Measurements from ENCODE around the gene SLC25A25. TPM values are rescaled to one million over a fixed set of nuclear protein-coding genes. Genes with fewer than 3 reads are reported as not detected.

Gene SLC25A25
- total RNA-seq, 3 donors from 2014 or later (not counting 1 experiment from before 2014, with no cell fraction given) = 16.8 to 19.1 (median 18.9) TPM

DNA sequence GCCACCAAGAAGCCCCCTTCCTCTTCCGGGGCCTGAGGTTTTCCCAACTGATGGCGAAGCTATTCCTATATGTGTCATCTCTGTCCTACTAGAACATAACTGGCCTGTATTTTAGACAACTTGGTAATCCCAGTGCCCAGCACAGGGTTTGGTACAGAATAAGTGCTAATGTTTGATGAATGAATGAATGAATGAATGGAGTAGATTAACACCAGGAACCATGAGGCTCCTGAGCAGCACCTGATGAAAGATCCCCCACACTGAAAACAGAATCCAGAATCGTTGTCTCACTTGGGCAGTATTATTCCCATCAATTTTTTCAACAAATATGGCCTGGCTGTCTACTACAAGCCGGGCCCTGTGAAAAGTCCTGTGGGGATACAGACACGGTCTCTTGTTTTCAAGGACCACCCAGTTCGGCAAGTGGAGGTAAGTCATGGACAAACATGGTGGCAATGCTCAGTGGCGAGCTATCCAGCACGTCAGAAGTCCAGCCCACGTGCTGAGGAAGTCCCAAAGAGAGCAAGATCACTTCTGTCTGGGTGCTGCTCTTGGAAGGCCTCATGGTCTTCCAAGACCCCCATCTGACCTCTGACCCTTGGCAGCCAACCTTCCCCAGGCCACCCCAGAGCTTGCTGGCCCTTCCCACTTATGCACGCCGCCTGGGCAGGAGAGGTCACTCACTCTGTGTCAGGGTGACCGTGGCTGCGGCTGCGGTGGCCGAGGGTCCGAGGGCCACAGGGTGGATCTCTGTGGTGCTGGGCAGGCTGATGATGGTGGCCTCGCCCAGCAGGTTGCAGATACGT is 1.9 kb upstream of the SLC25A25 start:
- Histone ChIP-seq H3K4me3 (ENCODE audit: low read length) (peak overlapping the region; percentile 94), H3K27me3 (ENCODE audit: control insufficient read depth, insufficient read depth, low read length) (no peaks in the 10 kb centered on the region), H3K9me3 (ENCODE audit: control insufficient read depth, insufficient read depth, low read length) (no peaks in the 10 kb centered on the region), H3K36me3 (ENCODE audit: control insufficient read depth, insufficient read depth, low read length) (peaks cover 9% of the 10 kb centered on the region), H3K27ac (ENCODE audit: low read length) (peak overlapping the region; percentile 97), H3K4me1 (ENCODE audit: control insufficient read depth, insufficient read depth, low read length) (peaks cover 74% of the 10 kb centered on the region)
- Mint-ChIP-seq H3K27ac (no peak overlapping the region), H3K27me3 (ENCODE audit: low read depth in 2 of 2) (no peaks in the 10 kb centered on the region), H3K36me3 (no peaks in the 10 kb centered on the region), H3K4me3 (no peak overlapping the region), H3K4me1 (peaks cover 40 to 41% of the 10 kb centered on the region in 2 donors), H3K9me3 (no peaks in the 10 kb centered on the region)
- DNase-seq = no peak
- no peak for TF ChIP-seq CTCF (IDR thresholded peaks at IDR 0.05)
- intact Hi-C loops (cut with micrococcal nuclease) = loop anchor here (2.0 to 10.0 kb wide), 2 partner anchors 39 to 291 kb away; partner anchors contain the start of gene SH2D3C
- ATAC-seq = no peak
- WGBS (ENCODE audit: insufficient coverage) = 96% methylated on average over 18 of the region's 18 CpGs

DNA sequence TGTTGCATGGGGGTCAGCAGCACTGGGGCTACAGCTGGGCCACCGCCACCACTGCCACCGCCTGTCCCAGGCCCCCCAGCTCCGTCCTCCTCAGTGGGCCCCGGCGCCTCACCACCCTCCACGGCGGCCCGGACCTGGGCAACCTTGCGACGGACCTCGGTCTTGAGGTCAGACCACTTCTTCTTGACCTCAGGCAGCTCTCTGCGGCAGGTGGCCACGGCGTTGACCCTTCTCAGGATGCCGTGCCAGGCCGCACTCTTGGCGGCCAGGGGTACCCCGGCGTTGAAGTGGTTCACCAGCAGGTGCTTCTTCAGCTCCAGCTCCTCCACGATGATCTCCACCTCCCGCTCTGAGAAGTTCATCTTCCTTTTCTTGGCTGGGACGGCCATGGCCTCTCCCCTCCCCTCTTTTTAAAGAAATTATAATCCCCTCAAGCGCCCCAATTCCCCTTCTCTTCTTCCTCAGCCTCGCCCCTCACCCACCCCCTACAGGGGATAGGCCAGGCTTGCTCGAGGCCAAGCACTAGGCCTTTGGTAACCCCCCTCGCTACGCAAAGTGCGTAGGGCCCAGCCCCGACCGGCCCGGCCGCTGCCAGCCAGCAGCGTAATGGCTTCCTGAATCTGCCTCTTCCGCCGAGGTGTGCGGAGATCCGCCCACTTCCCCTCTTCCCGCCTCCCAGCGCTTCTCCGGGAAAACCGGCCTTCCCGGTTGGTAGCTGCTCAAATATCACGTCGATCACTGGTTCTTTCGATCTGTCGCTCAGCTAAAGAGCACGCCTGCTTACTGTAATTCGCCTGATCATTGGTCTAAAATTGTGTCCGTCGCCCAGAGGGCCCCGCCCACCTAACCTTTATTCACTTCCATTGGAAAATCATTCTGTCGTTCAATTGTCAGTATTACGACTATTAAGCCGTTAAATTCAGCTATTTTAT is 1.1 kb upstream of the SLC25A25 start, which contains the start of gene NAIF1:
NAIF1 (minus strand) TSS at position 608 of the 932 bp plus-strand sequence; CDS start at position 389, 219 bp downstream.
- WGBS (ENCODE audit: insufficient coverage) = 32% methylated on average over 51 of the region's 54 CpGs
- Histone ChIP-seq H3K27ac (ENCODE audit: low read length) (peak within 1 kb of the TSS; percentile 97), H3K36me3 (ENCODE audit: control insufficient read depth, insufficient read depth, low read length) (peaks cover 9% of the 10 kb centered on the region), H3K4me3 (ENCODE audit: low read length) (peak within 1 kb of the TSS; percentile 94), H3K9me3 (ENCODE audit: control insufficient read depth, insufficient read depth, low read length) (no peaks in the 10 kb centered on the region), H3K27me3 (ENCODE audit: control insufficient read depth, insufficient read depth, low read length) (no peaks in the 10 kb centered on the region), H3K4me1 (ENCODE audit: control insufficient read depth, insufficient read depth, low read length) (peaks cover 74% of the 10 kb centered on the region)
- ATAC-seq (peak; percentile 66 to 83 (median 71)), DNase-seq (peak; percentile 91 to 99)
- Mint-ChIP-seq H3K27me3 (ENCODE audit: low read depth in 2 of 2) (no peaks in the 10 kb centered on the region), H3K36me3 (no peaks in the 10 kb centered on the region), H3K9me3 (no peaks in the 10 kb centered on the region), H3K4me1 (peaks cover 39% of the 10 kb centered on the region in 2 donors), H3K4me3 (no peak within 1 kb of the TSS), H3K27ac (no peak within 1 kb of the TSS)
- TF ChIP-seq CTCF (IDR thresholded peaks at IDR 0.05) = no peak
- intact Hi-C loops (cut with micrococcal nuclease) = loop anchor here (2.0 to 10.0 kb wide), 2 partner anchors 40 to 292 kb away; partner anchors contain the start of gene SH2D3C

DNA sequence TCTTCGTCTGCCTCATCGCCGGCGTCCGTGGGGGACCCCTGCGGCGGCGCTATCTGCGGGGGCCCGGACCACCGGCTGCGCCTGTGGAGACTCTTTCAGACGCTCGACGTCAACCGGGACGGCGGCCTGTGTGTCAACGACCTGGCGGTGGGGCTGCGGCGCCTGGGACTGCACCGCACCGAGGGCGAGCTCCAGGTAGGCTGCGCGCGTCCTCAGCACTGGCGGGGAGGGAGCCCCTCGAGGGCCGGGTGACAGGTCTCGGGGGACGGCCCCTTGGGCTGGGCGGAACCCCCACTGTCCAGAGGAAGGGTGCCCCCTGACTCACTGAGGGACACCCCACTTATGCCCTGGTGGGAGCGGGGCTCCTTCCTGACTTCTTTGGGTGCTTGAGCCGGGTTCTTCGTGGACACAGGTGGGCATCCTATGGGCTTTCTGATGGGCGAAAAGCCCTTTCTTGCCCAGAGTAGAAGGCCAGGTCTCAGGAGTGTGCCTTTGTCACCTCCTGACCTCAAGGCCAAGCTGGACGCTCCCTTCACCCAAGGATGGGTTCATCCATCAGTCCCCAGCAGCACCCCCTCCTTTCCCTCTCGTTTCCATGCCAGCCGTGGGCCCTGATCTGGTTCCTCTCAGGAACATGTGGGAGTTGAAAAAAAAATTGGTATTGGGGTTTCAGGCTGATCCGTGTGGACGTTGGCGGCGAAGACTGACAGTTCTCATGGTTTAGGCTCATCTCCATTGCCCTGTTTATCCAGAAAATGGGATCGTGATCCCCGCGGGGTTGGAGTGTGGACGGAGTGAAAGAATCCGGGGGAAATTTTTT is 564 bp downstream of the SLC25A25 start:
- no peaks in the 10 kb centered on the region for H3K9me3 Mint-ChIP-seq
- H3K4me3 ChIP-seq (ENCODE audit: low read length) = peak overlapping the region; percentile 53
- DNase-seq (peak in 1 of 2 donors; percentile 65), ATAC-seq (no peak)
- H3K4me1 ChIP-seq (ENCODE audit: control insufficient read depth, insufficient read depth, low read length) = peaks cover 74% of the 10 kb centered on the region
- no peak overlapping the region for H3K27ac Mint-ChIP-seq
- no peaks in the 10 kb centered on the region for H3K9me3 ChIP-seq (ENCODE audit: control insufficient read depth, insufficient read depth, low read length)
- peak overlapping the region; percentile 39 for H3K27ac ChIP-seq (ENCODE audit: low read length)
- no peaks in the 10 kb centered on the region for H3K36me3 Mint-ChIP-seq
- WGBS (ENCODE audit: insufficient coverage) = 4% methylated on average over 49 of the region's 50 CpGs
- no peaks in the 10 kb centered on the region for H3K27me3 ChIP-seq (ENCODE audit: control insufficient read depth, insufficient read depth, low read length)
- intact Hi-C loops (cut with micrococcal nuclease) = loop anchor here (2.0 to 10.0 kb wide), 2 partner anchors 60 to 294 kb away; partner anchors contain the start of gene SH2D3C
- H3K27me3 Mint-ChIP-seq (ENCODE audit: low read depth in 2 of 2) = no peaks in the 10 kb centered on the region
- H3K4me1 Mint-ChIP-seq = peaks cover 49 to 53% of the 10 kb centered on the region in 2 donors
- TF ChIP-seq CTCF (IDR thresholded peaks at IDR 0.05) = no peak
- peak overlapping the region; percentile 94 for H3K4me3 Mint-ChIP-seq
- no peaks in the 10 kb centered on the region for H3K36me3 ChIP-seq (ENCODE audit: control insufficient read depth, insufficient read depth, low read length)
